GM12878 (cell line): ENCODE results near the gene TH. TPM values are rescaled to one million over a fixed set of nuclear protein-coding genes. Genes with fewer than 3 reads are reported as not detected.

Experiments
- ATAC-seq: fragments of 200-7000 bp; cut with Tn5 transposase; 3 replicates; pipeline ENCODE4 v1.9.1; 2020; ENCODE audit warnings: mild to moderate bottlenecking, moderate library complexity
- BruUV-seq: library from RNA; stranded (reverse); fragments of 400-500 nt; replicated peaks from 2 replicates; lab custom pipeline; 2021; lab: Mats Ljungman, UMichigan
- CTCF ChIA-PET: fragments of 300-600 bp; sonication (Branson Sonifier 250); formaldehyde crosslinking; extraction: SDS; loops from one replicate; lab custom pipeline; 2021; ENCODE audit warnings: inconsistent platforms; lab: Yijun Ruan, JAX
- POLR2A ChIA-PET: fragments of 350-600 bp; formaldehyde crosslinking; extraction: SDS; loops from one replicate; lab custom pipeline; 2021; ENCODE audit warnings: inconsistent platforms; lab: Charles Lee
- RAD21 ChIA-PET: fragments of 300-600 bp; sonication (Branson Sonifier 250); formaldehyde crosslinking; loops from one replicate; lab custom pipeline; 2023; ENCODE audit warnings: antibody characterized with exemption; ENCODE audit not compliant: unreplicated experiment; lab: Charles Lee
- SMC1A ChIA-PET: fragments of 300-600 bp; sonication (Branson Sonifier 250); formaldehyde crosslinking; loops from one replicate; lab custom pipeline; 2023; ENCODE audit not compliant: unreplicated experiment, uncharacterized antibody; lab: Charles Lee
- DNase-seq: peaks from one replicate; pipeline ENCODE4 v3.0.0-alpha.2; 2011; ENCODE audit warnings: low read depth, low spot score
- FAIRE-seq: peaks from 3 replicates; lab custom pipeline; 2011; peaks lifted over from hg19 to GRCh38; lab: Jason Lieb, UNC
- H2AFZ ChIP-seq: 2 replicates; pipeline ENCODE4 v1.6.0; 2011; ENCODE audit warnings: low read depth, low read length, control low read depth; ENCODE audit not compliant: control insufficient read depth
- H3K27ac ChIP-seq: 2 replicates; pipeline ENCODE4 v1.5.1; 2011; ENCODE audit warnings: control low read depth; ENCODE audit not compliant: control insufficient read depth, insufficient read depth
- H3K27me3 ChIP-seq, 2 experiments: replicated peaks in 1 of 2; 2 replicates each; pipeline versions ENCODE4 v1.6.0 to v1.6.1; 2011; ENCODE audit warnings: low read length in 1 of 2; ENCODE audit not compliant: control insufficient read depth in 2 of 2, insufficient read depth in 2 of 2
- H3K36me3 ChIP-seq, 2 experiments: 2 replicates each; pipeline ENCODE4 v1.5.1; 2011; ENCODE audit warnings: low read length in 1 of 2; ENCODE audit not compliant: control insufficient read depth in 2 of 2, insufficient read depth in 2 of 2
- H3K4me1 ChIP-seq: 2 replicates; pipeline ENCODE4 v1.6.1; 2011; ENCODE audit warnings: mild to moderate bottlenecking, low read length, moderate library complexity, mixed read lengths; ENCODE audit not compliant: control insufficient read depth, insufficient read depth
- H3K4me2 ChIP-seq: 2 replicates; pipeline ENCODE4 v1.6.0; 2011; ENCODE audit warnings: control low read depth; ENCODE audit not compliant: control insufficient read depth, insufficient read depth
- H3K4me3 ChIP-seq: fragments of 200-600 bp; sonication (generic); 2 replicates; pipeline ENCODE4 v1.5.1; 2016
- H3K79me2 ChIP-seq: 2 replicates; pipeline ENCODE4 v1.6.0; 2011; ENCODE audit warnings: low read length; ENCODE audit not compliant: control insufficient read depth, insufficient read depth
- H3K9ac ChIP-seq: 2 replicates; pipeline ENCODE4 v1.8.0; 2011; ENCODE audit warnings: low read length, control low read depth, mixed read lengths; ENCODE audit not compliant: control insufficient read depth, insufficient read depth
- H3K9me3 ChIP-seq: replicated peaks from 3 replicates; pipeline ENCODE4 v1.5.1; 2011; ENCODE audit warnings: mild to moderate bottlenecking, low read length; ENCODE audit not compliant: control insufficient read depth, insufficient read depth
- H4K20me1 ChIP-seq: 2 replicates; pipeline ENCODE4 v1.6.0; 2011; ENCODE audit not compliant: control insufficient read depth, insufficient read depth
- BCL11A ChIP-seq: IDR thresholded peaks from 2 replicates; pipeline ENCODE4 v1.6.1; 2011; ENCODE audit warnings: low read depth, low read length
- EED ChIP-seq: sonication (generic); IDR thresholded peaks from 2 replicates; pipeline ENCODE4 v1.6.1; 2016; ENCODE audit warnings: antibody characterized with exemption, low read depth
- KLF5 ChIP-seq: fragments of 450-650 bp; IDR thresholded peaks from 2 replicates; pipeline ENCODE4 v1.6.1; 2014; ENCODE audit warnings: mild to moderate bottlenecking; ENCODE audit not compliant: partially characterized antibody
- RB1 ChIP-seq: fragments of 450-650 bp; formaldehyde crosslinking; IDR thresholded peaks from 2 replicates; pipeline ENCODE4 v1.6.1; 2017; ENCODE audit warnings: mild to moderate bottlenecking, borderline replicate concordance
- RUNX3 ChIP-seq: IDR thresholded peaks from 2 replicates; pipeline ENCODE4 v1.6.1; 2012; ENCODE audit warnings: low read length, inconsistent platforms
- WGBS: methylation state at CpG from one replicate; pipeline ENCODE4 v1.1.6; 2016; ENCODE audit warnings: low lambda C conversion rate; ENCODE audit not compliant: insufficient replicate concordance, insufficient coverage; ENCODE audit errors: missing lambda C conversion rate; 5-methylcytosine and 5-hydroxymethylcytosine counted together
- in situ Hi-C: fragments of 300-500 bp; cut with MboI; formaldehyde crosslinking; loops from 9 replicates; pipeline ENCODE4 v1.14.3; 2018; ENCODE audit warnings: mixed read lengths
- intact Hi-C: fragments of 100-400 bp; cut with micrococcal nuclease; formaldehyde crosslinking; loops from one replicate; pipeline ENCODE4 v1.14.2; 2022; ENCODE audit not compliant: unreplicated experiment
- polyA plus RNA-seq, 11 experiments: library from polyadenylated mRNA; depleted of rRNA in 4 of 11; unstranded in 6 of 11; stranded (reverse) in 5 of 11; fragments of >200 nt; fragmentation: Nextera tagmentation in 4 of 11; fragmentation: Illumina TruSeq in 1 of 11; extraction: Ambion mirVana in 4 of 11; extraction: Trizol in 1 of 11; gene quantifications; 1 replicate in 1 of 11; 2 replicates in 10 of 11; pipeline versions ENCODE4 v1.2.1 to v1.2.3, GENCODE V29; 2011 to 2016; ENCODE audit warnings: inconsistent platforms in 2 of 11, missing spikeins in 2 of 11, low read depth in 1 of 11
- total RNA-seq, 4 experiments: library from RNA; depleted of rRNA in 3 of 4; stranded (reverse); fragments of >200 nt in 3 of 4; fragmentation: Illumina TruSeq in 1 of 4; extraction: Trizol in 1 of 4; gene quantifications; 2 replicates each; pipeline versions ENCODE4 v1.2.1 to v1.2.3, GENCODE V29; 2013 to 2021
- TF ChIP-seq, protein P1 (sequence below): IDR thresholded peaks from 2 replicates; pipeline ENCODE4 v1.6.1; 2011; ENCODE audit warnings: low read depth, low read length, improper control_type of control experiment, borderline replicate concordance
- TF ChIP-seq, protein P2 (sequence below): fragments of 450-650 bp; formaldehyde crosslinking; IDR thresholded peaks from 2 replicates; pipeline ENCODE4 v1.4.0; 2022; ENCODE audit warnings: mild to moderate bottlenecking, moderate library complexity
- TF ChIP-seq, protein P3 (sequence below): fragments of 450-650 bp; IDR thresholded peaks from 2 replicates; pipeline ENCODE4 v1.6.1; 2017; ENCODE audit warnings: antibody characterized with exemption, mild to moderate bottlenecking, moderate library complexity
- TF ChIP-seq, protein P4 (sequence below): IDR thresholded peaks from 2 replicates; pipeline ENCODE4 v1.6.1; 2011; ENCODE audit warnings: low read depth, mild to moderate bottlenecking, low read length, moderate library complexity, borderline replicate concordance; ENCODE audit errors: extremely low read depth
- TF ChIP-seq, protein P5 (sequence below): IDR thresholded peaks from 2 replicates; pipeline ENCODE4 v1.6.1; 2011; ENCODE audit warnings: mild to moderate bottlenecking, low read depth, low read length, moderate library complexity; ENCODE audit not compliant: insufficient replicate concordance

TH gene
- total and polyA plus RNA-seq, 10 of the 15 experiments (the other 5 are each of a cell fraction or from before 2014, with no cell fraction given) = not detected

DNA sequence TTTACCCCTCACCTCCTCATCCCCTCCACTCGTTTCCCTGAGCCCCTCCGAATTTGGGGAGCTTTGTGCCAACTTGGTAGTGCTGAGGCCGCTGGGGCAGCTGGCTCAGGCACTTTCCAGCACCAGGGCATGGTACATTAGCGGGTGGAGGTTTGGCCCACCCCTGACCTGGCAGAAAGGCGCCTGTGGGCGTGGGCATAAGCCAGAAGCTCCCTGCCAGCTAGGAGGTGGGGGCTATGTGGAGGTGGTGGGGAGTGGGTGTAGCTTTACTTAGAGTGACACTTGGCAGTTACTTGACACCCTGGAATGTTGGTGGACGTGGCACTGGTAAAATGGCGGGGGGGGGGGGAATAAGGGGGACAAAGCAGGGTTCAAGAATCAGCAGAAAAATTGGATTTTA is 22.2 kb downstream of the TH start:
- intact Hi-C loops = no loop called here
- Histone ChIP-seq H3K4me2 (no peak overlapping the region), H3K27ac (no peak overlapping the region), H3K4me1 (no peaks in the 10 kb centered on the region), H3K36me3 (no peaks in the 10 kb centered on the region), H3K9ac (no peak overlapping the region), H3K79me2 (no peaks in the 10 kb centered on the region), H3K9me3 (no peaks in the 10 kb centered on the region), H3K27me3 (peaks cover 0 to under 1% of the 10 kb centered on the region in 2 experiments; a peak in 3 of 4 replicates), H2AFZ (no peak overlapping the region), H3K4me3 (no peak overlapping the region), H4K20me1 (no peaks in the 10 kb centered on the region)
- in situ Hi-C loops = no loop called here
- ATAC-seq (no peak), FAIRE-seq (no peak), DNase-seq (no peak)
- BruUV-seq = no TSS peak
- ChIA-PET POLR2A (no interaction called here), CTCF (interaction anchor here (0.9 to 7.8 kb wide), 8 partner anchors 11 to 456 kb away, joined by 3 to 180 read pairs (median 6); partner anchors contain the start of gene SYT8), RAD21 (interaction anchor here (0.9 to 6.4 kb wide), 5 partner anchors 113 to 455 kb away, joined by 3 to 101 read pairs (median 9); no protein-coding TSS in a partner anchor), SMC1A (interaction anchor here (1.1 to 3.1 kb wide), 3 partner anchors 113 to 497 kb away, joined by 3 to 46 read pairs (median 5); no protein-coding TSS in a partner anchor)
- WGBS = 0% methylated on average over 6 of the region's 8 CpGs
- no peak for TF ChIP-seq RB1
- TF ChIP-seq, protein P1, sequence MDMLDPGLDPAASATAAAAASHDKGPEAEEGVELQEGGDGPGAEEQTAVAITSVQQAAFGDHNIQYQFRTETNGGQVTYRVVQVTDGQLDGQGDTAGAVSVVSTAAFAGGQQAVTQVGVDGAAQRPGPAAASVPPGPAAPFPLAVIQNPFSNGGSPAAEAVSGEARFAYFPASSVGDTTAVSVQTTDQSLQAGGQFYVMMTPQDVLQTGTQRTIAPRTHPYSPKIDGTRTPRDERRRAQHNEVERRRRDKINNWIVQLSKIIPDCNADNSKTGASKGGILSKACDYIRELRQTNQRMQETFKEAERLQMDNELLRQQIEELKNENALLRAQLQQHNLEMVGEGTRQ = no peak
- no peak for TF ChIP-seq RUNX3
- no peak for TF ChIP-seq KLF5
- TF ChIP-seq, protein P2, sequence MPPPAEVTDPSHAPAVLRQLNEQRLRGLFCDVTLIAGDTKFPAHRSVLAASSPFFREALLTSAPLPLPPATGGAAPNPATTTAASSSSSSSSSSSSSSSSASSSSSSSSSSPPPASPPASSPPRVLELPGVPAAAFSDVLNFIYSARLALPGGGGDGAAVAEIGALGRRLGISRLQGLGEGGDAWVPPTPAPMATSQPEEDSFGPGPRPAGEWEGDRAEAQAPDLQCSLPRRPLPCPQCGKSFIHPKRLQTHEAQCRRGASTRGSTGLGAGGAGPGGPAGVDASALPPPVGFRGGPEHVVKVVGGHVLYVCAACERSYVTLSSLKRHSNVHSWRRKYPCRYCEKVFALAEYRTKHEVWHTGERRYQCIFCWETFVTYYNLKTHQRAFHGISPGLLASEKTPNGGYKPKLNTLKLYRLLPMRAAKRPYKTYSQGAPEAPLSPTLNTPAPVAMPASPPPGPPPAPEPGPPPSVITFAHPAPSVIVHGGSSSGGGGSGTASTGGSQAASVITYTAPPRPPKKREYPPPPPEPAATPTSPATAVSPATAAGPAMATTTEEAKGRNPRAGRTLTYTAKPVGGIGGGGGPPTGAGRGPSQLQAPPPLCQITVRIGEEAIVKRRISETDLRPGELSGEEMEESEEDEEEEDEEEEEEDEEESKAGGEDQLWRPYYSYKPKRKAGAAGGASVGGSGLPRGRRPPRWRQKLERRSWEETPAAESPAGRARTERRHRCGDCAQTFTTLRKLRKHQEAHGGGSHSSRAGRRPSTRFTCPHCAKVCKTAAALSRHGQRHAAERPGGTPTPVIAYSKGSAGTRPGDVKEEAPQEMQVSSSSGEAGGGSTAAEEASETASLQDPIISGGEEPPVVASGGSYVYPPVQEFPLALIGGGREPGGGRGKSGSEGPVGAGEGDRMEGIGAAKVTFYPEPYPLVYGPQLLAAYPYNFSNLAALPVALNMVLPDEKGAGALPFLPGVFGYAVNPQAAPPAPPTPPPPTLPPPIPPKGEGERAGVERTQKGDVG (CRISPR knock-in tag) = no peak
- TF ChIP-seq, protein P3, sequence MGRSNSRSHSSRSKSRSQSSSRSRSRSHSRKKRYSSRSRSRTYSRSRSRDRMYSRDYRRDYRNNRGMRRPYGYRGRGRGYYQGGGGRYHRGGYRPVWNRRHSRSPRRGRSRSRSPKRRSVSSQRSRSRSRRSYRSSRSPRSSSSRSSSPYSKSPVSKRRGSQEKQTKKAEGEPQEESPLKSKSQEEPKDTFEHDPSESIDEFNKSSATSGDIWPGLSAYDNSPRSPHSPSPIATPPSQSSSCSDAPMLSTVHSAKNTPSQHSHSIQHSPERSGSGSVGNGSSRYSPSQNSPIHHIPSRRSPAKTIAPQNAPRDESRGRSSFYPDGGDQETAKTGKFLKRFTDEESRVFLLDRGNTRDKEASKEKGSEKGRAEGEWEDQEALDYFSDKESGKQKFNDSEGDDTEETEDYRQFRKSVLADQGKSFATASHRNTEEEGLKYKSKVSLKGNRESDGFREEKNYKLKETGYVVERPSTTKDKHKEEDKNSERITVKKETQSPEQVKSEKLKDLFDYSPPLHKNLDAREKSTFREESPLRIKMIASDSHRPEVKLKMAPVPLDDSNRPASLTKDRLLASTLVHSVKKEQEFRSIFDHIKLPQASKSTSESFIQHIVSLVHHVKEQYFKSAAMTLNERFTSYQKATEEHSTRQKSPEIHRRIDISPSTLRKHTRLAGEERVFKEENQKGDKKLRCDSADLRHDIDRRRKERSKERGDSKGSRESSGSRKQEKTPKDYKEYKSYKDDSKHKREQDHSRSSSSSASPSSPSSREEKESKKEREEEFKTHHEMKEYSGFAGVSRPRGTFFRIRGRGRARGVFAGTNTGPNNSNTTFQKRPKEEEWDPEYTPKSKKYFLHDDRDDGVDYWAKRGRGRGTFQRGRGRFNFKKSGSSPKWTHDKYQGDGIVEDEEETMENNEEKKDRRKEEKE = no peak
- no peak for TF ChIP-seq BCL11A
- TF ChIP-seq, protein P4, sequence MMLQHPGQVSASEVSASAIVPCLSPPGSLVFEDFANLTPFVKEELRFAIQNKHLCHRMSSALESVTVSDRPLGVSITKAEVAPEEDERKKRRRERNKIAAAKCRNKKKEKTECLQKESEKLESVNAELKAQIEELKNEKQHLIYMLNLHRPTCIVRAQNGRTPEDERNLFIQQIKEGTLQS = no peak
- TF ChIP-seq, protein P5, sequence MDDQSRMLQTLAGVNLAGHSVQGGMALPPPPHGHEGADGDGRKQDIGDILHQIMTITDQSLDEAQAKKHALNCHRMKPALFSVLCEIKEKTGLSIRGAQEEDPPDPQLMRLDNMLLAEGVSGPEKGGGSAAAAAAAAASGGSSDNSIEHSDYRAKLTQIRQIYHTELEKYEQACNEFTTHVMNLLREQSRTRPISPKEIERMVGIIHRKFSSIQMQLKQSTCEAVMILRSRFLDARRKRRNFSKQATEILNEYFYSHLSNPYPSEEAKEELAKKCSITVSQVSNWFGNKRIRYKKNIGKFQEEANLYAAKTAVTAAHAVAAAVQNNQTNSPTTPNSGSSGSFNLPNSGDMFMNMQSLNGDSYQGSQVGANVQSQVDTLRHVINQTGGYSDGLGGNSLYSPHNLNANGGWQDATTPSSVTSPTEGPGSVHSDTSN = no peak
- TF ChIP-seq EED = no peak
